UCSD-AML1 (cell line): ENCODE results near the gene AKR1C4.
"Not testable (repeated sequence)": the region's sequence is repeated elsewhere in the genome, so short reads cannot be mapped to it uniquely, and the experiment has no call there.

Experiments used
- DNase-seq: peaks from one replicate; lab custom pipeline; 2025; ENCODE audit not compliant: unreplicated experiment; lab: John Stamatoyannopoulos, UW

AKR1C4 gene

GRCh38 chr10:5199398-5199797 is 2.8 kb downstream of the AKR1C4 start:
- DNase-seq, result no peak

GRCh38 chr10:5206799-5207198 is 10.2 kb downstream of the AKR1C4 start:
- DNase-seq, result no peak

- not testable (repeated sequence) for DNase-seq
These were observed 13.1 kb downstream of the AKR1C4 start for GRCh38 chr10:5209776-5210175.

GRCh38 chr10:5210261-5210660 is 13.6 kb downstream of the AKR1C4 start:
- not testable (repeated sequence) for DNase-seq

DNA sequence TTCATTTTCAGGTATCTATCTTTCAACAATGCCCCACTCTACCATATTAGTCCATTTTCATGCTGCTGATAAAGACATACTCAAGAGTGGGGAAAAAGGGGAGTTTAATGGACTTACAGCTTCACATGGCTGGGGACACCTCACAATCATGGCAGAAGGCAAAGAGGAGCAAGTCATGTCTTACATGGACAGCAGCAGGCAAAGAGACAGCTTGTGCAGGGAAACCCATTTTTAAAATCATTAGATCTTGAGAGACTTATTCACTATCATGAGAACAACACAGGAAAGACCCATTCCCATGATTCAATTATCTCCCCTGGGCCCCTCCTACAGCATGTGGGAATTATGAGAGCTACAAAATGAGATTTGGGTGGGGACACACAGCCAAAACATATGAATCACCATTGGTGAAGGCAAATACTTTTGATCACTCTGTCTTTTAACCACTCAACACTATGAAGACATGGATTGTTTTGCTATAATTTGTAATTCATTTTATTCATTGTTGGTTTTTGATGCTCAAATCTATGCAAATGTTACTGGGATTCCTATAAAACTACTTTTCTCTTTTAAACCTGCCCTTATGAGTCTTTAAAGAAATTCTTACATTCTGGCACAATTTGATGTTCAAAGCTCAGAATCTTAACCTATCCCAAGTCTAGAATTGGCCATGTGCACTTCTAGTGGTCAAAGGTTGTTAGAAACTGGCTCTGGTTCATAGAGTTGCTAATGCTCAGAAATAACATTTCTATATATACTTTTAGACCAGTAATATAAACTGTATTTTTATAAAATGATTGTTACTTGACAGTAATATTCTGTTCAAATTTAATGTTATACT is 15.3 kb downstream of the AKR1C4 start:
- no peak for DNase-seq

DNA sequence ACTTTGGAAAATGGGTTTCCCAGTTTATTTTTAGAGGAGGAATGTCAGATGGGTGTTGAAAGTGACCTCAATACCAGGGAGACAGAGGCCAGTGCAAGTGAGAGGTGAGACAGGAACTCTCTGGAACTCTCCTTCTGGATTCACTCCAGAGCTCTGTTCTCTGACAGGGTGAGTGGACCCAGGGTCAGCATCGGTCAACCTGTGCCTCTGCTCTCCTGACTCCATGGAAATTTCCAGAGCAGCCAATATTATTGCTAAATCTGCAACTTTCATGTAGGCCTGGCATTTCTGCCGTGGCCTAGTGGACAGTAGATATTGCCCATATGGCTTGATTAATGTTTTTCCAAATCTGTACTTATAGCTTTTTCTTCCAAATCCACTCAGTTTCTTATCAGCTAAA is 20.2 kb downstream of the AKR1C4 start:
- no peak for DNase-seq

DNA sequence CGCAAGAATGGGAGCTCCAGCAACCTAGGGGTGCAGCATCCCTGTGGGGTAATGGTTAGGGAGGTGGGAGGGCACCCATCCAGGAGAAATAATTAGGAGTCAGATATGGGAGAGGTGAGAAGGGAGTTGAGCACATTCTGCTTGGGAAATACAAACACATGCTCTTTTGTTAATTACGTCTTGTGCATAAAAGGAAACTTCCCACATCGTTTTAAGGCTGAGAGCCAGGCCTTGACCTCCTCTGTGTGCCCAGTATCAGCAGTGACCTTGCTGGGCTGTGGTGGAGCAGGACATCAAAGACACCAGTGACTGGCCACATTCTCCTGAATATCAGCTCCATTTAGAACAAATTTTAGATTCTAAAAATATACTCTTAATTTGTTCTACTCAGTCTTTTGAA is 22.6 kb downstream of the AKR1C4 start:
- no peak for DNase-seq

- not testable (repeated sequence) for DNase-seq
These were observed 26.3 kb downstream of the AKR1C4 start for GRCh38 chr10:5222942-5223341.

DNA sequence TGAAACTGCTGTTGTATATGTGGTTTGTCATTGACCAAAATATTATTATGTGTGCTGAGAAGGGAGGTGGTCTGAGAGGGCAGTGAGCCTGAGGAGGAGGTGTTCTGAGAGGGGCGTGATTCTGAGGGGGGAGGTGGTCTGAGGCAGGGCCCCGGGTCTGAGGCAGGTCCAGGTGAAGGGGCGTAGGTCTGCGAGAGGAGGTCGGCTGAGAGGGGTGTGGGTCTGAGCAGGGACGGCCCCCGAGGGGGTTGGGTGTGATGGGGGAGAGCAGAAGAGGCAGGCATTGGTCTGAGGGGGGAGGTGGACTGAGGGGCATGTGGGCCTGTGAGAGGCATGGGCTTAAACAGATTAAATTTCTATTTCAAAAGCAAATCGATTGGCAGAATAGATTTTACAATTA is 32.4 kb downstream of the AKR1C4 start:
- no peak for DNase-seq

GRCh38 chr10:5233324-5233723 is 36.7 kb downstream of the AKR1C4 start:
- no peak for DNase-seq

DNA sequence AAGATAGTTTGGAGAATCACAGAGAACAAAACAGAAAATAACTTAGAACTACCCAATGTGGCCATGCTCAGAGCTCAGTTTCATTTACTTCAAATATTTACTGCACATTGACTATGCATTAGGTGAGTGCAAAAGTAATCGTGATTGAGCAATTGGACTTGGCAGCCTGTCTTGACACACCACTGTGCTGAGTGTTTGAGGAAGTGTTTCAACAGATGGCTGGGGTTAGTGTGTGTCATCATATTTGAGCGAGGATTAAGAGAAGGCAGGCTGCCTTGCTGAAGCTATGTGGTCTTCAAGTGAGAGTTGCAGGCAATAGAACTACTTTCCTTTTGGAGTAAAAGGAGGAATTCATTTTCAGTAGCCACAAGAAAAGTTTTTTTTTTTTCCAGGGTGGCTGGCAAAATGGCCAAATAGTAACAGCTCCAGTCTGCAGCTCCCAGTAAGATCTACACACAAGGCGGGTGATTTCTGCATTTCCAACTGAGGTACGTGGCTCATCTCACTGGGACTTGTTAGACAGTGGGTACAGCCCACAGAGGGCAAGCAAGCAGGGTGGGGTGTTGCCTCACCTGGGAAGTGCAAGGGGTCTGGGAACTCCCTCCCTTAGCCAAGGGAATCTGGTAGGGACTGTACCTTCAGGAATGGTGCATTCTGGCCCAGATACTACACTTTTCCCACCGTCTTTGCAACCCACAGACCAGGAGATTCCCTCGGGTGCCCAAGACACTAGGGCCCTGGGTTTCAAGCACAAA is 37.6 kb downstream of the AKR1C4 start:
- no peak for DNase-seq

GRCh38 chr10:5237541-5237940 is 40.9 kb downstream of the AKR1C4 start:
- DNase-seq, result not testable (repeated sequence)

- no peak for DNase-seq
These were observed 45.9 kb downstream of the AKR1C4 start for GRCh38 chr10:5242585-5242984.

DNA sequence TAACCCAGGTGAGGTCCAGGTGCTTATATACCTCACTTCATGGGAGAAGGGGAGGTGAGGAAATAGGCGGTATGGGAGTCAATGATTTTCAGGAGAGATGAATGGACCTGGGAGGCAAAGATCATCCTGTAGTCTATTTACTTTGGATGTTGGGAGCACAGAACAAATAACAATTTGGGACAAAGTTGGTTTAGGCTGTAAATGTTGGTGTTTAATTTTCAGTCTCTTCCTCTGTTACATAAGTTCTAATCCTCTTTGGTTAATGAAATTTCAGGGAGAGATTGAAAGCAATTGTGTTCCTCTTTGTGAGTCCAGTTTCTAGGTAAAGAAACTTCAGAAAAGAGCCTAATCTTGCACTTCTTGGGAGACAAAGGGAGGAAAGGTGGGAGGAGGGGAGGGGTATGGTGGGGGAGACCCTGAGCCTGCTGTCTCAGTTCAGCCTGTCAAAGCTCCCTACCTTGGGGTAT is 46.9 kb downstream of the AKR1C4 start:
- no peak for DNase-seq

GRCh38 chr10:5252177-5253037 is 55.8 kb downstream of the AKR1C4 start:
- no peak for DNase-seq

DNA sequence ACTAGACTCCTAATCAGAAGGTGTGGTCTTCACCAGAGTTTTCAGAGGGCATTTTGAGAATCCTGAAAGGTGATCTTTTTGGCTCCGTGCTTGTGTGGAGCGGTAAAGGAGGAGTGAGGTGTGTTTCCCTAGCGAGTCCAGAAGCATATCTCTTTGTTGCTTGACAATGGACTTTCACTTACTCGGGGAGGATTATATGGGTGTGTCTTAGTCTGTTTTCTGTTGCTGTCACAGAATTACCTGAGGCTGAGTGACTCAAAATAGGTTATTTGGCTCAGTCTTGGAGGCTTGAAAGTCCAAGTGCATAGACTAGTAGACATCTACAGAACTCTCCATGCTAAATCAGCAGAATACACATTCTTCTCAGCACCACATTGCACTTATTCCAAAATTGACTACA is 57.9 kb downstream of the AKR1C4 start:
- DNase-seq, result no peak

GRCh38 chr10:5257768-5258167 is 61.1 kb downstream of the AKR1C4 start:
- not testable (repeated sequence) for DNase-seq

GRCh38 chr10:5259132-5259951 is 62.7 kb downstream of the AKR1C4 start:
- DNase-seq, result no peak

GRCh38 chr10:5259952-5260578 is 63.4 kb downstream of the AKR1C4 start:
- no peak for DNase-seq

GRCh38 chr10:5260828-5261227 is 64.2 kb downstream of the AKR1C4 start:
- no peak for DNase-seq
